SK-N-SH (cell line): ENCODE measurements around the gene NPTX2. TPM values are rescaled to one million over a fixed set of nuclear protein-coding genes. Genes with fewer than 3 reads are reported as not detected.

Experiments used
- CTCF ChIA-PET: fragments of 300-600, 350-600 bp; formaldehyde crosslinking; extraction: SDS; loops from one replicate; lab custom pipeline; 2021; lab: Yijun Ruan, JAX
- POLR2A ChIA-PET: fragments of 350-600 bp; sonication (Branson Sonifier 250); formaldehyde crosslinking; extraction: SDS; loops from one replicate; lab custom pipeline; 2020; ENCODE audit warnings: antibody characterized with exemption, inconsistent platforms; lab: Yijun Ruan, JAX
- DNase-seq: peaks from one replicate; pipeline ENCODE4 v3.0.0; 2012
- H2AFZ ChIP-seq: fragments of 200-600 bp; sonication (generic); 2 replicates; pipeline ENCODE4 v1.8.1; 2016; ENCODE audit warnings: antibody characterized with exemption, mild to moderate bottlenecking, low read depth
- H3F3A ChIP-seq: fragments of 200-600 bp; sonication (generic); replicated peaks from 2 replicates; pipeline ENCODE3; 2016; ENCODE audit warnings: antibody characterized with exemption, mild to moderate bottlenecking; ENCODE audit not compliant: insufficient read depth
- H3K27ac ChIP-seq, 2 experiments: fragments of 200-500 bp in 1 of 2; fragments of 200-600 bp in 1 of 2; sonication (Bioruptor generic) in 1 of 2; sonication (generic), shearing (Covaris generic) in 1 of 2; 2 replicates each; pipeline versions ENCODE4 v1.5.1 to v1.6.1; 2014 to 2016; ENCODE audit warnings: low read depth in 2 of 2, inconsistent platforms in 1 of 2, low read length in 1 of 2, mild to moderate bottlenecking in 1 of 2, mixed read lengths in 1 of 2
- H3K27me3 ChIP-seq: fragments of 200-600 bp; sonication (generic), shearing (Covaris generic); 2 replicates; pipeline ENCODE4 v1.6.1; 2016; ENCODE audit warnings: mixed run types; ENCODE audit not compliant: insufficient read depth
- H3K36me3 ChIP-seq, 2 experiments: fragments of 200-500 bp in 1 of 2; fragments of 200-600 bp in 1 of 2; sonication (Bioruptor generic) in 1 of 2; sonication (generic) in 1 of 2; replicated peaks in 1 of 2; 2 replicates each; pipeline versions ENCODE3 to v1.5.1; 2014 to 2016; ENCODE audit warnings: low read length in 1 of 2, mild to moderate bottlenecking in 1 of 2; ENCODE audit not compliant: insufficient read depth in 2 of 2, control insufficient read depth in 1 of 2
- H3K4me1 ChIP-seq, 2 experiments: fragments of 200-500 bp in 1 of 2; fragments of 200-600 bp in 1 of 2; sonication (Bioruptor generic) in 1 of 2; sonication (generic), shearing (Covaris generic) in 1 of 2; 2 replicates each; pipeline versions ENCODE4 v1.5.1 to v1.6.1; 2014 to 2016; ENCODE audit warnings: low read depth in 1 of 2, low read length in 1 of 2, mixed run types in 1 of 2; ENCODE audit not compliant: insufficient read depth in 2 of 2, control insufficient read depth in 1 of 2
- H3K4me2 ChIP-seq: fragments of 200-600 bp; sonication (generic), shearing (Covaris generic); 2 replicates; pipeline ENCODE4 v1.6.1; 2017; ENCODE audit warnings: mixed run types
- H3K4me3 ChIP-seq, 2 experiments: fragments of 200-500 bp in 1 of 2; fragments of 200-600 bp in 1 of 2; sonication (Bioruptor generic) in 1 of 2; sonication (generic), shearing (Covaris generic) in 1 of 2; 2 replicates each; pipeline versions ENCODE4 v1.5.1 to v1.8.1; 2014 to 2016; ENCODE audit warnings: low read depth in 2 of 2, inconsistent platforms in 1 of 2, low read length in 1 of 2, mild to moderate bottlenecking in 1 of 2, mixed read lengths in 1 of 2, moderate library complexity in 1 of 2
- H3K79me2 ChIP-seq: fragments of 200-600 bp; sonication (generic); 2 replicates; pipeline ENCODE4 v1.8.1; 2017; ENCODE audit warnings: mild to moderate bottlenecking; ENCODE audit not compliant: insufficient read depth
- H3K9ac ChIP-seq: fragments of 200-600 bp; sonication (generic); 2 replicates; pipeline ENCODE4 v1.6.1; 2017; ENCODE audit warnings: mixed run types
- H3K9me2 ChIP-seq: fragments of 200-600 bp; sonication (generic); 2 replicates; pipeline ENCODE4 v1.6.1; 2017; ENCODE audit warnings: mixed run types
- H3K9me3 ChIP-seq: fragments of 200-600 bp; sonication (generic); 2 replicates; pipeline ENCODE4 v1.6.1; 2017; ENCODE audit warnings: mixed run types, mild to moderate bottlenecking, moderate library complexity
- H4K20me1 ChIP-seq: fragments of 200-600 bp; sonication (generic); 2 replicates; pipeline ENCODE4 v1.6.1; 2017; ENCODE audit warnings: mild to moderate bottlenecking, mixed run types; ENCODE audit not compliant: insufficient read depth
- ELF1 ChIP-seq: IDR thresholded peaks from 2 replicates; pipeline ENCODE4 v1.4.0; 2012
- EP300 ChIP-seq, 2 experiments: IDR thresholded peaks; 2 replicates each; pipeline versions ENCODE4 v1.4.0 to v1.6.1; 2012; ENCODE audit warnings: borderline replicate concordance in 1 of 2, low read depth in 1 of 2, low read length in 1 of 2
- FOSL2 ChIP-seq: IDR thresholded peaks from 2 replicates; pipeline ENCODE4 v1.4.0; 2012; ENCODE audit warnings: low read depth, mild to moderate bottlenecking, moderate library complexity, borderline replicate concordance
- FOXJ3 ChIP-seq: sonication (generic); formaldehyde crosslinking; IDR thresholded peaks from 2 replicates; pipeline ENCODE4 v1.5.1; 2020; ENCODE audit warnings: mild to moderate bottlenecking, missing genetic modification reagents
- GABPA ChIP-seq: IDR thresholded peaks from 2 replicates; pipeline ENCODE4 v1.4.0; 2012; ENCODE audit warnings: low read depth, mild to moderate bottlenecking
- JUND ChIP-seq: IDR thresholded peaks from 2 replicates; pipeline ENCODE4 v1.4.0; 2012
- MXI1 ChIP-seq: IDR thresholded peaks from 2 replicates; pipeline ENCODE4 v1.6.1; 2012; ENCODE audit warnings: mild to moderate bottlenecking, low read depth, low read length, improper control_type of control experiment
- NFIC ChIP-seq: IDR thresholded peaks from 2 replicates; pipeline ENCODE4 v1.4.0; 2012; ENCODE audit warnings: borderline replicate concordance
- NRF1 ChIP-seq: IDR thresholded peaks from 2 replicates; pipeline ENCODE4 v1.6.1; 2012; ENCODE audit warnings: low read depth, mild to moderate bottlenecking, low read length
- RXRA ChIP-seq: IDR thresholded peaks from 2 replicates; pipeline ENCODE4 v1.4.0; 2012; ENCODE audit warnings: low read depth, mild to moderate bottlenecking, borderline replicate concordance
- SIN3A ChIP-seq: IDR thresholded peaks from 2 replicates; pipeline ENCODE4 v1.6.1; 2012; ENCODE audit warnings: low read depth, mild to moderate bottlenecking, low read length, moderate library complexity, borderline replicate concordance
- TCF12 ChIP-seq: IDR thresholded peaks from 2 replicates; pipeline ENCODE4 v1.4.0; 2012
- YY1 ChIP-seq: IDR thresholded peaks from 2 replicates; pipeline ENCODE4 v1.4.0; 2012; ENCODE audit warnings: low read depth, mild to moderate bottlenecking
- WGBS: methylation state at CpG from one replicate; pipeline ENCODE4 v1.1.6; 2017; ENCODE audit warnings: low lambda C conversion rate; 5-methylcytosine and 5-hydroxymethylcytosine counted together
- polyA plus RNA-seq, 3 experiments: library from polyadenylated mRNA; depleted of rRNA; stranded (reverse); fragments of >200 nt; gene quantifications; 2 replicates each; pipeline ENCODE4 v1.2.3, GENCODE V29; 2012
- TF ChIP-seq, protein P1 (sequence below): IDR thresholded peaks from 2 replicates; pipeline ENCODE4; 2012
- TF ChIP-seq, protein P2 (sequence below): IDR thresholded peaks from 2 replicates; pipeline ENCODE4 v1.4.0; 2012; ENCODE audit warnings: low read depth, borderline replicate concordance
- TF ChIP-seq, protein P3 (sequence below): IDR thresholded peaks from 2 replicates; pipeline ENCODE4 v1.4.0; 2012; ENCODE audit warnings: low read depth
- TF ChIP-seq, protein P4 (sequence below): fragments of 150-350 bp; IDR thresholded peaks from 2 replicates; pipeline ENCODE4 v1.6.1; 2017; ENCODE audit warnings: antibody characterized with exemption, low read length, low read depth, borderline replicate concordance
- TF ChIP-seq, protein P5 (sequence below): fragments of 150-350 bp; IDR thresholded peaks from 2 replicates; pipeline ENCODE4 v1.6.1; 2016; ENCODE audit warnings: mild to moderate bottlenecking, low read depth, low read length
- TF ChIP-seq, protein P6 (sequence below): fragments of 200-600 bp; sonication (generic); IDR thresholded peaks from 2 replicates; pipeline ENCODE4 v1.6.1; 2017; ENCODE audit warnings: antibody characterized with exemption, mild to moderate bottlenecking, moderate library complexity

The NPTX2 gene
- polyA plus RNA-seq, 1 of the 3 experiments (the other 2 are of a cell fraction): 0.41 TPM

DNA sequence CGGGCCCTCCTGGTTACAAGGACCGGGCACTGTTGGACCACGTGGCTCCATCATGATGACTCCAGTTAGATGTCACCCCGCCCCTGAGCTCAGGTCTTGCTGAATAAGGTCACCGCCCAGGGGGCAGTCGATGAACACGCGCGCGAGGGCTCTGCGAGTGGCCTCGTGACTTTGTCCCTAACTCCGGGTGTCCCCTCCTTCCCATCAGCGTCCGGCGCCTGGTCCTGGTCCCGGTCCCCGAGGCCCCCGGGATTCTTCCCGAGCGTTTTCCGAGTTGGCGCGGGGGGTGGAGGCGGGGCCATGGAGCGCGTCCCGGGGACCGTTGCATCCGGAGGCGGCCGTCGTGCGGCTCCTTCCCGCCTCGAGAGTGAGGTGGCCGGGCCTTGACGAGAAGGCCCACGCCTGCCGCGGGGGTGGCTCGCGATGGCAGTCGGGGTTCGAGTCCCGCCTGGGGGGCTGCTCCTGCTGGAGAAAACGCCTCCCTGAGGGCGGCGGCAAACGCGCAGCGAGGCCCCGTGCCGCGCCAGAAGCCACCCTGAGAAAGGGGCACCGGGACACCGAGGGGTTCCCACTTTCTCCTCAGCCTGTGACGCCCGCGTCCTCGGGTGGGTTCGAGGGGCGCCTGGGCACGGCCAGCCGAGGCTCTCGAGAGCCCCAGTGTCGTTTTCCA lies 569 bp upstream of the NPTX2 start:
- CTCF ChIA-PET: interaction anchor here (0.6 to 4.0 kb wide), 38 partner anchors 8 to 261 kb away, joined by 3 to 29 read pairs (median 5); no protein-coding TSS in a partner anchor
- no peaks in the 10 kb centered on the region for H4K20me1 ChIP-seq
- no peak for TF ChIP-seq RXRA
- no peak for TF ChIP-seq FOXJ3 (CRISPR knock-in tag)
- TF ChIP-seq TCF12: no peak
- TF ChIP-seq, protein P1, sequence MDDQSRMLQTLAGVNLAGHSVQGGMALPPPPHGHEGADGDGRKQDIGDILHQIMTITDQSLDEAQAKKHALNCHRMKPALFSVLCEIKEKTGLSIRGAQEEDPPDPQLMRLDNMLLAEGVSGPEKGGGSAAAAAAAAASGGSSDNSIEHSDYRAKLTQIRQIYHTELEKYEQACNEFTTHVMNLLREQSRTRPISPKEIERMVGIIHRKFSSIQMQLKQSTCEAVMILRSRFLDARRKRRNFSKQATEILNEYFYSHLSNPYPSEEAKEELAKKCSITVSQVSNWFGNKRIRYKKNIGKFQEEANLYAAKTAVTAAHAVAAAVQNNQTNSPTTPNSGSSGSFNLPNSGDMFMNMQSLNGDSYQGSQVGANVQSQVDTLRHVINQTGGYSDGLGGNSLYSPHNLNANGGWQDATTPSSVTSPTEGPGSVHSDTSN: no peak
- TF ChIP-seq NFIC: no peak
- TF ChIP-seq, protein P2, sequence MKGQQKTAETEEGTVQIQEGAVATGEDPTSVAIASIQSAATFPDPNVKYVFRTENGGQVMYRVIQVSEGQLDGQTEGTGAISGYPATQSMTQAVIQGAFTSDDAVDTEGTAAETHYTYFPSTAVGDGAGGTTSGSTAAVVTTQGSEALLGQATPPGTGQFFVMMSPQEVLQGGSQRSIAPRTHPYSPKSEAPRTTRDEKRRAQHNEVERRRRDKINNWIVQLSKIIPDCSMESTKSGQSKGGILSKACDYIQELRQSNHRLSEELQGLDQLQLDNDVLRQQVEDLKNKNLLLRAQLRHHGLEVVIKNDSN: no peak
- TF ChIP-seq, protein P3, sequence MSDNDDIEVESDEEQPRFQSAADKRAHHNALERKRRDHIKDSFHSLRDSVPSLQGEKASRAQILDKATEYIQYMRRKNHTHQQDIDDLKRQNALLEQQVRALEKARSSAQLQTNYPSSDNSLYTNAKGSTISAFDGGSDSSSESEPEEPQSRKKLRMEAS: no peak
- TF ChIP-seq GABPA: no peak
- TF ChIP-seq, protein P4, sequence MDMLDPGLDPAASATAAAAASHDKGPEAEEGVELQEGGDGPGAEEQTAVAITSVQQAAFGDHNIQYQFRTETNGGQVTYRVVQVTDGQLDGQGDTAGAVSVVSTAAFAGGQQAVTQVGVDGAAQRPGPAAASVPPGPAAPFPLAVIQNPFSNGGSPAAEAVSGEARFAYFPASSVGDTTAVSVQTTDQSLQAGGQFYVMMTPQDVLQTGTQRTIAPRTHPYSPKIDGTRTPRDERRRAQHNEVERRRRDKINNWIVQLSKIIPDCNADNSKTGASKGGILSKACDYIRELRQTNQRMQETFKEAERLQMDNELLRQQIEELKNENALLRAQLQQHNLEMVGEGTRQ: no peak
- no peak for TF ChIP-seq ELF1
- no peak for TF ChIP-seq FOSL2
- TF ChIP-seq, all 33 proteins: peak for 0
- Histone ChIP-seq H3K27ac (no peak overlapping the region), H3K4me1 (peaks cover 0 to 41% of the 10 kb centered on the region in 2 experiments; a peak in 2 of 4 replicates), H2AFZ (no peak overlapping the region), H3K36me3 (no peaks in the 10 kb centered on the region), H3K9me2 (no peaks in the 10 kb centered on the region), H3K4me2 (no peak overlapping the region), H3F3A (no peaks in the 10 kb centered on the region), H3K9ac (no peak overlapping the region), H3K4me3 (peak overlapping the region in 1 of 2 experiments; percentile 52; a peak in 1 of 4 replicates), H3K27me3 (no peaks in the 10 kb centered on the region), H3K79me2 (no peaks in the 10 kb centered on the region), H3K9me3 (no peaks in the 10 kb centered on the region)
- POLR2A ChIA-PET: interaction anchor here (0.6 to 2.0 kb wide), 19 partner anchors 7 to 1593 kb away, joined by 3 to 15 read pairs (median 4); partner anchors contain the start of gene ARPC1A
- no peak for DNase-seq
- WGBS: 27% methylated on average over 28 of the region's 67 CpGs

DNA sequence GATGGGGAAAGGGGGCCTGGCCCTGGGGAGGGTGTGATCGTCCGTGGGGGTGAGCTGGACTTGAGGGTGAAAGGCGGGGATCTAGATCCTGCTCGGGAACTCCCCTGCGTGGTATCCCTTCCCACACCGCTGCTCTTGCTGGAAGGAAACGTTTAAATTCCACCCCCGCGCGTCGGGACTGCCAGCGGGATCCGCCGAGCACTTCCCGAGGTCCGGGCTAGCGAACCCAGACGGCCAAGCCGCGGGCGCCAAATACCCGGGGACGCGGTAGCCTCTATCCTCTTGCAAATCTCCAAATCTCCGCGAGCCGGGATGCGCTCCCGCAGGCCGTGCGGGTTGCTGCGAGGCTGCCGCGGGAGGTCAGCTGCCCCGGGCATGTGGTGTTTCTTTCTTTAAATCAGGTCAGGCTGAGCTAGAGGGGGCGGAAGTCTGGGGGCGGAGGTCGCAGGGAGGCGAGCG lies 904 bp downstream of the NPTX2 start:
- DNase-seq: peak; percentile 73
- Histone ChIP-seq H3K9ac (no peak overlapping the region), H3K9me3 (no peaks in the 10 kb centered on the region), H3K27ac (no peak overlapping the region; a peak in 1 of 4 replicates), H3K4me3 (peak overlapping the region in 1 of 2 experiments; percentile 52; a peak in 2 of 4 replicates), H2AFZ (no peak overlapping the region), H3K27me3 (no peaks in the 10 kb centered on the region), H3K4me1 (peaks cover 0 to 53% of the 10 kb centered on the region in 2 experiments; a peak in 2 of 4 replicates), H4K20me1 (no peaks in the 10 kb centered on the region), H3K4me2 (no peak overlapping the region), H3F3A (no peaks in the 10 kb centered on the region), H3K9me2 (no peaks in the 10 kb centered on the region), H3K79me2 (no peaks in the 10 kb centered on the region), H3K36me3 (no peaks in the 10 kb centered on the region)
- WGBS: 2% methylated on average over 28 of the region's 40 CpGs
- ChIA-PET POLR2A (interaction anchor here (0.6 to 2.0 kb wide), 16 partner anchors 9 to 933 kb away, joined by 3 to 15 read pairs (median 4); no protein-coding TSS in a partner anchor), CTCF (interaction anchor here (0.6 to 4.0 kb wide), 52 partner anchors 10 to 487 kb away, joined by 3 to 29 read pairs (median 4); partner anchors contain the start of gene TRRAP)
- no peak for TF ChIP-seq JUND
- TF ChIP-seq YY1: no peak
- no peak for TF ChIP-seq NFIC
- TF ChIP-seq, protein P5, sequence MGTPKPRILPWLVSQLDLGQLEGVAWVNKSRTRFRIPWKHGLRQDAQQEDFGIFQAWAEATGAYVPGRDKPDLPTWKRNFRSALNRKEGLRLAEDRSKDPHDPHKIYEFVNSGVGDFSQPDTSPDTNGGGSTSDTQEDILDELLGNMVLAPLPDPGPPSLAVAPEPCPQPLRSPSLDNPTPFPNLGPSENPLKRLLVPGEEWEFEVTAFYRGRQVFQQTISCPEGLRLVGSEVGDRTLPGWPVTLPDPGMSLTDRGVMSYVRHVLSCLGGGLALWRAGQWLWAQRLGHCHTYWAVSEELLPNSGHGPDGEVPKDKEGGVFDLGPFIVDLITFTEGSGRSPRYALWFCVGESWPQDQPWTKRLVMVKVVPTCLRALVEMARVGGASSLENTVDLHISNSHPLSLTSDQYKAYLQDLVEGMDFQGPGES: no peak
- TF ChIP-seq NRF1: no peak
- TF ChIP-seq FOSL2: no peak
- TF ChIP-seq SIN3A: no peak
- TF ChIP-seq MXI1: no peak
- TF ChIP-seq, protein P1: no peak
- TF ChIP-seq FOXJ3 (CRISPR knock-in tag): no peak
- TF ChIP-seq EP300 (IDR thresholded peaks at IDR 0.05; ENCODE audit: borderline replicate concordance in 1 of 2, low read depth in 1 of 2, low read length in 1 of 2): no peak
- TF ChIP-seq, protein P6, sequence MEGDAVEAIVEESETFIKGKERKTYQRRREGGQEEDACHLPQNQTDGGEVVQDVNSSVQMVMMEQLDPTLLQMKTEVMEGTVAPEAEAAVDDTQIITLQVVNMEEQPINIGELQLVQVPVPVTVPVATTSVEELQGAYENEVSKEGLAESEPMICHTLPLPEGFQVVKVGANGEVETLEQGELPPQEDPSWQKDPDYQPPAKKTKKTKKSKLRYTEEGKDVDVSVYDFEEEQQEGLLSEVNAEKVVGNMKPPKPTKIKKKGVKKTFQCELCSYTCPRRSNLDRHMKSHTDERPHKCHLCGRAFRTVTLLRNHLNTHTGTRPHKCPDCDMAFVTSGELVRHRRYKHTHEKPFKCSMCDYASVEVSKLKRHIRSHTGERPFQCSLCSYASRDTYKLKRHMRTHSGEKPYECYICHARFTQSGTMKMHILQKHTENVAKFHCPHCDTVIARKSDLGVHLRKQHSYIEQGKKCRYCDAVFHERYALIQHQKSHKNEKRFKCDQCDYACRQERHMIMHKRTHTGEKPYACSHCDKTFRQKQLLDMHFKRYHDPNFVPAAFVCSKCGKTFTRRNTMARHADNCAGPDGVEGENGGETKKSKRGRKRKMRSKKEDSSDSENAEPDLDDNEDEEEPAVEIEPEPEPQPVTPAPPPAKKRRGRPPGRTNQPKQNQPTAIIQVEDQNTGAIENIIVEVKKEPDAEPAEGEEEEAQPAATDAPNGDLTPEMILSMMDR: no peak
